GM12801 (cell line): ENCODE data around the gene DAPL1.

Experiments
- CTCF ChIP-seq: IDR thresholded peaks from one replicate; pipeline ENCODE4 v1.5.1; 2011; ENCODE audit warnings: control low read depth; ENCODE audit not compliant: insufficient read length; ENCODE audit errors: extremely low read depth

Gene DAPL1

GRCh38 chr2:158835431-158835830 lies 40.3 kb downstream of the DAPL1 start:
- TF ChIP-seq CTCF = no peak

GRCh38 chr2:158837645-158838044 lies 42.5 kb downstream of the DAPL1 start:
- TF ChIP-seq CTCF = no peak

GRCh38 chr2:158841850-158842249 lies 46.7 kb downstream of the DAPL1 start:
- TF ChIP-seq CTCF = no peak

GRCh38 chr2:158845444-158845843 lies 50.3 kb downstream of the DAPL1 start:
- TF ChIP-seq CTCF = no peak

GRCh38 chr2:158845859-158846258 lies 50.7 kb downstream of the DAPL1 start:
- no peak for TF ChIP-seq CTCF
